Melanocyte of skin (primary cell): ENCODE measurements around the gene SEC11A. TPM values are rescaled to one million over a fixed set of nuclear protein-coding genes. Genes with fewer than 3 reads are reported as not detected.

Source experiments
- total RNA-seq, 2 donors: library from RNA; depleted of rRNA; stranded (reverse); fragments of >200 nt; gene quantifications; 2 replicates each; pipeline ENCODE4 v1.2.3, GENCODE V29; 2012

Gene SEC11A
- total RNA-seq, result 100 to 1,000 TPM in 1 of 2 donors, 10 to 100 TPM in 1; 74.7 to 123 TPM

GRCh38 chr15:84716036-84716732, at the start of gene SEC11A:
TSS of gene SEC11A (minus strand) at chr15:84716139. CDS start at chr15:84716075, 64 bp downstream.

GRCh38 chr15:84748274-84749110, 32.6 kb upstream of the SEC11A start, which contains the start of gene ZNF592:
TSS of gene ZNF592 (plus strand) at chr15:84748592. CDS start at chr15:84782676, 34,084 bp downstream.

GRCh38 chr15:84658080-84658787, 57.7 kb downstream of the SEC11A start, which contains the start of gene NMB:
TSS of gene NMB (minus strand) at chr15:84658199. CDS start at chr15:84658152, 47 bp downstream.

GRCh38 chr15:84653910-84654688, 61.8 kb downstream of the SEC11A start, which contains the start of gene WDR73:
TSS of gene WDR73 (minus strand) at chr15:84654283. CDS start at chr15:84654274, 9 bp downstream.

Other genes starting within 250 kb of the SEC11A start
- 1 to 10 TPM; 5.0 to 9.6 TPM for gene ZSCAN2, start 115.1 kb downstream of the SEC11A start, total RNA-seq
- 10 to 100 TPM; 26.8 to 33.6 TPM for gene WDR73, start 61.9 kb downstream of the SEC11A start, total RNA-seq
- 1 to 10 TPM; 5.7 to 7.9 TPM for gene NMB, start 57.9 kb downstream of the SEC11A start, total RNA-seq
- gene ZNF592, start 32.5 kb upstream of the SEC11A start, total RNA-seq, result 10 to 100 TPM in 1 of 2 donors, 1 to 10 TPM in 1; 8.7 to 10.7 TPM
- gene ALPK3, start 101.2 kb upstream of the SEC11A start, total RNA-seq, result under 1 TPM; under 0.01 to 0.34 TPM
- not detected for gene SLC28A1, start 168.5 kb upstream of the SEC11A start, total RNA-seq